ENCODE measurements around the gene UACA. TPM values are rescaled to one million over a fixed set of nuclear protein-coding genes. Genes with fewer than 3 reads are reported as not detected.

UACA gene
- total RNA-seq, 1 donor from 2014 or later = 9.4 TPM

GRCh38 chr15:70768257-70768883 is 5.0 kb upstream of the UACA start:
- TF ChIP-seq CTCF (IDR thresholded peaks at IDR 0.05; ENCODE audit: insufficient read depth, low read length, poor library complexity, severe bottlenecking) = no peak
- H3K4me3 ChIP-seq (ENCODE audit: low read depth, low read length) = no peak overlapping the region

DNA sequence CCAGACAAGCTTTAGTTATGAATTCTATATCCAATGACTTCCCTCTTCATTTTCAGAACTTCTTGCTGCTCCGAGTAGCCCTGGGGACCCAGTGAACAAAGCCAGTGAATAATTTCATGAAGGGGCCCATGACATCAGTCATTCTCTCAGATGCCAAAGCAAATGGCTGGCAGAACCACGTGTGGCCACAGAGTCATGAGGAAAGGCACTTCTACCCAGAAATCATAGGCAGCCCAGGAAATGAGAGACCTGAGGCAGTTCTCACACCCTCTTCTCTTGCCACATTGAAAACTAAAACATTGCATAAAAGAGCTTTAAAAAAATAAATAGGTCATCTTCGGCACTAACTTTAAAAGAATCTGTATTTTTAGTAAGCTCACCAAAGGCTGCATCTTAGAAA is 4.3 kb upstream of the UACA start:
- Histone ChIP-seq H3K36me3 (ENCODE audit: control insufficient read depth, insufficient read depth, low read length) (no peaks in the 10 kb centered on the region), H3K4me3 (ENCODE audit: low read depth, low read length) (no peak overlapping the region), H3K27me3 (ENCODE audit: control insufficient read depth, insufficient read depth, low read length) (no peaks in the 10 kb centered on the region)
- no peak for TF ChIP-seq CTCF (IDR thresholded peaks at IDR 0.05; ENCODE audit: insufficient read depth, low read length, poor library complexity, severe bottlenecking)
- DNase-seq (ENCODE audit: low read depth) = no peak

More at GRCh38 chr15:70768257-70768883, 5.0 kb upstream of the UACA start:
- DNase-seq (ENCODE audit: low read depth) = no peak
- H3K36me3 ChIP-seq (ENCODE audit: control insufficient read depth, insufficient read depth, low read length) = no peaks in the 10 kb centered on the region
- no peaks in the 10 kb centered on the region for H3K27me3 ChIP-seq (ENCODE audit: control insufficient read depth, insufficient read depth, low read length)

DNA sequence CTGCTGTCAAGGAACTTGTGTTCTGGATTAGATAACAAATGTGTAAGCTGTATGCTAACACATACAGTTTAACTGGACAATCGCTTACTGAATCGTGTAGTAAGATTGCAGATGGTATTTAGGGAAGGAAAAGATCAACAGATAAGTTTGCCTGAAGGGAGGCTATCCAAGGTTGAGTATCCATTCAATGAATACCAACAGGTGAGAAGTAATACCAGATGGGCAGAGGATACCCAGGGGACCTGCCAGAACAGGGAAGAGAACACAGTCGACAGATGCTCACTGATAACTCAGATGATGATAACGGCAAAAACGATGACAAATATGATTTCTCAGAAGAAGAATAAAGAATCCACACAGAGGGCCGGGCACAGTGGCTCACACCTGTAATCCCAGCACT is 3.2 kb upstream of the UACA start:
- no peak for DNase-seq (ENCODE audit: low read depth)
- Histone ChIP-seq H3K4me3 (ENCODE audit: low read depth, low read length) (no peak overlapping the region), H3K36me3 (ENCODE audit: control insufficient read depth, insufficient read depth, low read length) (no peaks in the 10 kb centered on the region), H3K27me3 (ENCODE audit: control insufficient read depth, insufficient read depth, low read length) (no peaks in the 10 kb centered on the region)
- no peak for TF ChIP-seq CTCF (IDR thresholded peaks at IDR 0.05; ENCODE audit: insufficient read depth, low read length, poor library complexity, severe bottlenecking)

- Histone ChIP-seq H3K4me3 (ENCODE audit: low read depth, low read length) (no peak overlapping the region), H3K27me3 (ENCODE audit: control insufficient read depth, insufficient read depth, low read length) (no peaks in the 10 kb centered on the region), H3K36me3 (ENCODE audit: control insufficient read depth, insufficient read depth, low read length) (no peaks in the 10 kb centered on the region)
- DNase-seq (ENCODE audit: low read depth) = no peak
- TF ChIP-seq CTCF (IDR thresholded peaks at IDR 0.05; ENCODE audit: insufficient read depth, low read length, poor library complexity, severe bottlenecking) = no peak
Measured at GRCh38 chr15:70765504-70766281, 2.3 kb upstream of the UACA start.

- peak overlapping the region; percentile 90 for H3K4me3 ChIP-seq (ENCODE audit: low read depth, low read length)
- no peaks in the 10 kb centered on the region for H3K36me3 ChIP-seq (ENCODE audit: control insufficient read depth, insufficient read depth, low read length)
- TF ChIP-seq CTCF (IDR thresholded peaks at IDR 0.05; ENCODE audit: insufficient read depth, low read length, poor library complexity, severe bottlenecking) = no peak
- H3K27me3 ChIP-seq (ENCODE audit: control insufficient read depth, insufficient read depth, low read length) = no peaks in the 10 kb centered on the region
- DNase-seq (ENCODE audit: low read depth) = no peak
Measured at GRCh38 chr15:70763950-70764730, 782 bp upstream of the UACA start.
